GM15510 (cell line): Measurements from ENCODE around the gene SERF1B.
"Not testable (repeated sequence)": the region's sequence is repeated elsewhere in the genome, so short reads cannot be mapped to it uniquely, and the experiment has no call there.

ENCODE experiments used
- POLR2A ChIP-seq: IDR thresholded peaks from 3 replicates; pipeline ENCODE4 v1.6.1; 2011; ENCODE audit warnings: borderline replicate concordance; ENCODE audit not compliant: insufficient read length; ENCODE audit errors: extremely low read depth

Gene SERF1B

DNA sequence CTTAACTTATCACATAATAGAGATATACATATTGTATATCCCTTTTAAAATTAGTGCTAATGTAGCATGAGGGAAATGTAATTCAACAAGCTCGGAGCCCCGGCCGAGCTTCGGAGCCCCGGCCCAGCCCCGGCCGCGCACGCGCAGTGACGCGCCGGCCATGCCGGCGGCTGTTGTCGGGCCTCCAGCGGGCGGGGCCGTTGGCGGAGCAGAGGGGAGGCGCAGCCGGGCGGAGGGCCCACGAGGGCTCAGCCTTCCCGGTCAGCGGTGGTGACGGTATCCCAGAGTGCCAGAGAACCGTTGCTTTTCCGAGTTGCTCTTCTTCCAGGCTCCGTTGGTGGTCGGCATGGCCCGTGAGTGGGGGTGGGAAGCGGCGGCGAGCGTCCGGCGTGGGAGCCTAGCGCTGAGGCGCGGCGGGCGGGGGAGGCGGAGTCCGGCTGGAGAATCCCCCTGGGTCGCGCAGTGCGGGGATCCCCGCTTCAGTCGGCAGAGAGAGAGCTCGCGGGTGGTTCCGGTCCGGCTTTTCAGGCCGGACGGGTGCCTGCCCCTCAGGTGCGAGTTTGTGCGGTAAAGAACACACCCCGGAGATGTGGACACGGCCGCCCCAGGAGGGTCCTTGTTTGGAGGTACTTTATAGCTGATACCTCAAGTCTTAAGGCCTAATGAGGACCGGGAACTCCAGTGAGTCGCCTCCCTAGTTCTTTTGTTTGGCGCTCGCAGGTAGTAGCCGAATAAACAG is at the start of gene SERF1B:
TSS of gene SERF1B (plus strand) at position 146 of the 739 bp plus-strand sequence. CDS start at position 347, 201 bp downstream.
- not testable (repeated sequence) for TF ChIP-seq POLR2A
